A549 (cell line): ENCODE measurements around the gene NIP7. TPM values are rescaled to one million over a fixed set of nuclear protein-coding genes. Genes with fewer than 3 reads are reported as not detected.
A peak's percentile ranks its signal among the peaks of the same experiment; 100 is the strongest.

ENCODE experiments used
- ATAC-seq, 2 experiments: fragments of 200-7000 bp in 1 of 2; fragments of >200 bp in 1 of 2; cut with Nextera tagmentation in 1 of 2; cut with Tn5 transposase in 1 of 2; 3 replicates each; pipeline versions ENCODE4 v1.8.0 to v1.9.1; 2018 to 2020; ENCODE audit warnings: mild to moderate bottlenecking in 1 of 2, moderate library complexity in 1 of 2
- CTCF ChIA-PET: fragments of 300-600 bp; sonication (Branson Sonifier 250); formaldehyde crosslinking; extraction: SDS; loops from one replicate; lab custom pipeline; 2021; ENCODE audit warnings: antibody characterized with exemption, inconsistent platforms; lab: Yijun Ruan, JAX
- POLR2A ChIA-PET: fragments of 350-600 bp; formaldehyde crosslinking; extraction: SDS; loops from one replicate; lab custom pipeline; 2021; ENCODE audit warnings: antibody characterized with exemption, inconsistent platforms; lab: Yijun Ruan, JAX
- DNase-seq, 2 experiments: peaks; one replicate each; pipeline versions ENCODE4 v3.0.0 to v3.0.0-alpha.2; 2011 to 2016; ENCODE audit warnings: low read depth in 1 of 2, low spot score in 1 of 2
- FAIRE-seq: peaks from 2 replicates; lab custom pipeline; 2011; peaks lifted over from hg19 to GRCh38; lab: Jason Lieb, UNC
- H3K27ac ChIP-seq, 2 experiments: fragments of >200 bp; sonication (Bioruptor Twin); formaldehyde crosslinking; 3 replicates each; pipeline ENCODE4 v1.5.1; 2016 to 2017
- H3K4me1 ChIP-seq: fragments of >200 bp; sonication (Bioruptor Twin); formaldehyde crosslinking; 3 replicates; pipeline ENCODE4 v1.6.1; 2016
- H3K4me2 ChIP-seq: fragments of >200 bp; sonication (Bioruptor Twin); formaldehyde crosslinking; 3 replicates; pipeline ENCODE4 v1.6.1; 2016
- H3K4me3 ChIP-seq: fragments of >200 bp; sonication (Bioruptor Twin); formaldehyde crosslinking; 3 replicates; pipeline ENCODE4 v1.5.1; 2016
- H3K9me3 ChIP-seq: fragments of >200 bp; sonication (Bioruptor Twin); formaldehyde crosslinking; 3 replicates; pipeline ENCODE4 v1.6.1; 2016
- ATOH8 ChIP-seq: fragments of 250-450 bp; sonication (Bioruptor Pico); IDR thresholded peaks from 2 replicates; pipeline ENCODE4 v1.5.0; 2020; ENCODE audit warnings: low read depth, mild to moderate bottlenecking, moderate library complexity
- CHD2 ChIP-seq: fragments of 150-350 bp; IDR thresholded peaks from 2 replicates; pipeline ENCODE4 v1.6.1; 2014; ENCODE audit warnings: low read length; ENCODE audit not compliant: partially characterized antibody
- EHF ChIP-seq: fragments of 250-450 bp; sonication (Bioruptor Pico); IDR thresholded peaks from 2 replicates; pipeline ENCODE4 v1.5.0; 2020; ENCODE audit warnings: mild to moderate bottlenecking
- EHMT2 ChIP-seq: fragments of 200-600 bp; sonication (generic); IDR thresholded peaks from 2 replicates; pipeline ENCODE4 v1.6.1; 2016; ENCODE audit warnings: antibody characterized with exemption, low read depth, mild to moderate bottlenecking, moderate library complexity
- HOXA7 ChIP-seq: fragments of 250-450 bp; sonication (Bioruptor Pico); IDR thresholded peaks from 2 replicates; pipeline ENCODE4 v1.5.0; 2020; ENCODE audit warnings: mild to moderate bottlenecking, moderate library complexity
- MAZ ChIP-seq: fragments of 150-350 bp; IDR thresholded peaks from 2 replicates; pipeline ENCODE4 v1.6.1; 2014; ENCODE audit warnings: antibody characterized with exemption, low read depth, low read length, borderline replicate concordance
- MYC ChIP-seq: IDR thresholded peaks from 2 replicates; pipeline ENCODE4 v1.6.1; 2012; ENCODE audit warnings: mild to moderate bottlenecking, inconsistent platforms, low read length, improper control_type of control experiment, borderline replicate concordance
- NPAS2 ChIP-seq: fragments of 250-450 bp; sonication (Bioruptor Pico); IDR thresholded peaks from 2 replicates; pipeline ENCODE4 v1.8.0; 2022; ENCODE audit warnings: mild to moderate bottlenecking, moderate library complexity, borderline replicate concordance
- PHF8 ChIP-seq: fragments of 200-600 bp; sonication (generic); IDR thresholded peaks from 2 replicates; pipeline ENCODE4 v1.6.1; 2016; ENCODE audit warnings: low read depth, mild to moderate bottlenecking, antibody characterized with exemption, moderate library complexity, borderline replicate concordance
- RAD21 ChIP-seq, 2 experiments: fragments of >200 bp in 1 of 2; sonication (Bioruptor Twin) in 1 of 2; formaldehyde crosslinking in 1 of 2; IDR thresholded peaks in 1 of 2; conservative IDR thresholded peaks in 1 of 2; 2 replicates in 1 of 2; 3 replicates in 1 of 2; pipeline ENCODE4 v1.6.1; 2012 to 2018; ENCODE audit warnings: inconsistent platforms in 1 of 2
- RARB ChIP-seq: fragments of 250-450 bp; sonication (Bioruptor Pico); IDR thresholded peaks from 2 replicates; pipeline ENCODE4 v1.8.0; 2021; ENCODE audit warnings: mild to moderate bottlenecking, moderate library complexity
- RCOR1 ChIP-seq: fragments of 150-350 bp; IDR thresholded peaks from 2 replicates; pipeline ENCODE4 v1.6.1; 2014; ENCODE audit warnings: antibody characterized with exemption, low read length, low read depth
- REST ChIP-seq: fragments of 200-600 bp; sonication (generic); IDR thresholded peaks from 2 replicates; pipeline ENCODE4 v1.6.1; 2016; ENCODE audit warnings: antibody characterized with exemption, mild to moderate bottlenecking, moderate library complexity
- RNF2 ChIP-seq: fragments of 200-600 bp; sonication (generic); IDR thresholded peaks from 2 replicates; pipeline ENCODE4 v1.6.1; 2016; ENCODE audit warnings: low read depth, mild to moderate bottlenecking, antibody characterized with exemption, moderate library complexity, borderline replicate concordance
- SMC3 ChIP-seq: fragments of >200 bp; sonication (Bioruptor Twin); formaldehyde crosslinking; IDR thresholded peaks from 3 replicates; pipeline ENCODE4 v1.6.1; 2018; ENCODE audit warnings: inconsistent platforms
- TP53 ChIP-seq: fragments of 250-450 bp; sonication (Bioruptor Pico); IDR thresholded peaks from 2 replicates; pipeline ENCODE4 v1.5.0; 2021; ENCODE audit warnings: mild to moderate bottlenecking, moderate library complexity
- ZNF302 ChIP-seq: fragments of 250-450 bp; sonication (Bioruptor Pico); IDR thresholded peaks from 2 replicates; pipeline ENCODE4 v1.9.0; 2021; ENCODE audit warnings: inconsistent platforms, mild to moderate bottlenecking, moderate library complexity
- WGBS: methylation state at CpG from one replicate; pipeline ENCODE4 v1.1.6; 2017; ENCODE audit errors: missing lambda C conversion rate; 5-methylcytosine and 5-hydroxymethylcytosine counted together
- polyA plus RNA-seq, 4 experiments: library from polyadenylated mRNA; depleted of rRNA in 3 of 4; stranded (reverse); fragments of >200 nt; fragmentation: RNase III in 1 of 4; extraction: RNeasy Plus Mini Kit Qiagen cat#74134 plus additional on column Dnase treatment in 1 of 4; gene quantifications; 2 replicates in 3 of 4; 3 replicates in 1 of 4; pipeline ENCODE4 v1.2.3, GENCODE V29; 2011 to 2017
- TF ChIP-seq, protein P1 (sequence below): fragments of 150-350 bp; IDR thresholded peaks from 2 replicates; pipeline ENCODE4 v1.6.1; 2014; ENCODE audit warnings: low read depth, mild to moderate bottlenecking, low read length
- TF ChIP-seq, protein P2 (sequence below): IDR thresholded peaks from 2 replicates; pipeline ENCODE4 v1.6.1; 2012
- TF ChIP-seq, protein P3 (sequence below): fragments of 250-450 bp; sonication (Bioruptor Pico); IDR thresholded peaks from 2 replicates; pipeline ENCODE4 v1.5.0; 2021; ENCODE audit warnings: mild to moderate bottlenecking, moderate library complexity, borderline replicate concordance

Gene NIP7
- polyA plus RNA-seq, 2 of the 4 experiments (the other 2 are of a cell fraction) = 23.0 to 55.9 TPM

- 56% methylated on average over 1 of the region's 1 CpG for WGBS
- CTCF ChIA-PET = interaction anchor here (1.1 to 3.2 kb wide), 5 partner anchors 8 to 368 kb away, joined by 3 to 20 read pairs (median 3); partner anchors contain the start of gene NOB1
- H3K4me1 ChIP-seq = peaks cover 17% of the 10 kb centered on the region; the same call in 2 of the 3 replicates
- FAIRE-seq (no peak), DNase-seq (no peak), ATAC-seq (no peak; a peak in 1 of 6 replicates)
- H3K4me3 ChIP-seq = peak overlapping the region; percentile 92; the same call in 1 of the 3 replicates
- H3K27ac ChIP-seq = peak overlapping the region in 1 of 2 experiments; percentile 94; a peak in 3 of 6 replicates
- no peak for TF ChIP-seq REST
- TF ChIP-seq SMC3 = no peak
- TF ChIP-seq RNF2 = no peak
- no peak for TF ChIP-seq EHF (CRISPR knock-in tag)
- TF ChIP-seq PHF8 = no peak
- no peak for TF ChIP-seq RAD21 (conservative IDR thresholded peaks at IDR 0.05 in 1 of 2, IDR thresholded peaks at IDR 0.05 in 1 of 2)
- no peak for TF ChIP-seq RARB (CRISPR knock-in tag)
- TF ChIP-seq EHMT2 = no peak
- TF ChIP-seq, protein P1, sequence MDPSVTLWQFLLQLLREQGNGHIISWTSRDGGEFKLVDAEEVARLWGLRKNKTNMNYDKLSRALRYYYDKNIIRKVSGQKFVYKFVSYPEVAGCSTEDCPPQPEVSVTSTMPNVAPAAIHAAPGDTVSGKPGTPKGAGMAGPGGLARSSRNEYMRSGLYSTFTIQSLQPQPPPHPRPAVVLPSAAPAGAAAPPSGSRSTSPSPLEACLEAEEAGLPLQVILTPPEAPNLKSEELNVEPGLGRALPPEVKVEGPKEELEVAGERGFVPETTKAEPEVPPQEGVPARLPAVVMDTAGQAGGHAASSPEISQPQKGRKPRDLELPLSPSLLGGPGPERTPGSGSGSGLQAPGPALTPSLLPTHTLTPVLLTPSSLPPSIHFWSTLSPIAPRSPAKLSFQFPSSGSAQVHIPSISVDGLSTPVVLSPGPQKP = no peak
- no peak for TF ChIP-seq HOXA7 (CRISPR knock-in tag)
- no peak for TF ChIP-seq MAZ
- no peak for TF ChIP-seq ZNF302 (CRISPR knock-in tag)
- TF ChIP-seq, protein P2, sequence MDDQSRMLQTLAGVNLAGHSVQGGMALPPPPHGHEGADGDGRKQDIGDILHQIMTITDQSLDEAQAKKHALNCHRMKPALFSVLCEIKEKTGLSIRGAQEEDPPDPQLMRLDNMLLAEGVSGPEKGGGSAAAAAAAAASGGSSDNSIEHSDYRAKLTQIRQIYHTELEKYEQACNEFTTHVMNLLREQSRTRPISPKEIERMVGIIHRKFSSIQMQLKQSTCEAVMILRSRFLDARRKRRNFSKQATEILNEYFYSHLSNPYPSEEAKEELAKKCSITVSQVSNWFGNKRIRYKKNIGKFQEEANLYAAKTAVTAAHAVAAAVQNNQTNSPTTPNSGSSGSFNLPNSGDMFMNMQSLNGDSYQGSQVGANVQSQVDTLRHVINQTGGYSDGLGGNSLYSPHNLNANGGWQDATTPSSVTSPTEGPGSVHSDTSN = no peak
- no peak for TF ChIP-seq ATOH8
- TF ChIP-seq NPAS2 (CRISPR knock-in tag) = no peak
- no peak for TF ChIP-seq RCOR1
- TF ChIP-seq TP53 = no peak
- no peak for TF ChIP-seq CHD2
- TF ChIP-seq, protein P3, sequence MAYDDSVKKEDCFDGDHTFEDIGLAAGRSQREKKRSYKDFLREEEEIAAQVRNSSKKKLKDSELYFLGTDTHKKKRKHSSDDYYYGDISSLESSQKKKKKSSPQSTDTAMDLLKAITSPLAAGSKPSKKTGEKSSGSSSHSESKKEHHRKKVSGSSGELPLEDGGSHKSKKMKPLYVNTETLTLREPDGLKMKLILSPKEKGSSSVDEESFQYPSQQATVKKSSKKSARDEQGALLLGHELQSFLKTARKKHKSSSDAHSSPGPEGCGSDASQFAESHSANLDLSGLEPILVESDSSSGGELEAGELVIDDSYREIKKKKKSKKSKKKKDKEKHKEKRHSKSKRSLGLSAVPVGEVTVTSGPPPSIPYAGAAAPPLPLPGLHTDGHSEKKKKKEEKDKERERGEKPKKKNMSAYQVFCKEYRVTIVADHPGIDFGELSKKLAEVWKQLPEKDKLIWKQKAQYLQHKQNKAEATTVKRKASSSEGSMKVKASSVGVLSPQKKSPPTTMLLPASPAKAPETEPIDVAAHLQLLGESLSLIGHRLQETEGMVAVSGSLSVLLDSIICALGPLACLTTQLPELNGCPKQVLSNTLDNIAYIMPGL (CRISPR knock-in tag) = no peak
- TF ChIP-seq MYC = no peak
- peak overlapping the region; percentile 52 for H3K4me2 ChIP-seq
- no peaks in the 10 kb centered on the region for H3K9me3 ChIP-seq
- POLR2A ChIA-PET = no interaction called here
Observed at GRCh38 chr16:69386596-69386995, 47.0 kb downstream of the NIP7 start.

Other genes starting within 250 kb of the NIP7 start
- 9.1 and 11.1 TPM in 2 replicates for gene HAS3, start 234.1 kb upstream of the NIP7 start, polyA plus RNA-seq (2011; rRNA removed)
- gene HAS3, start 234.1 kb upstream of the NIP7 start, polyA plus RNA-seq (2017; fragmentation: RNase III; extraction: RNeasy Plus Mini Kit Qiagen cat#74134 plus additional on column Dnase treatment) = 12.4 to 18.6 TPM (median 14.1 TPM) in 3 replicates
- gene CHTF8, start 207.2 kb upstream of the NIP7 start, polyA plus RNA-seq (2011; rRNA removed) = 81.6 and 113 TPM in 2 replicates
- gene CHTF8, start 207.2 kb upstream of the NIP7 start, polyA plus RNA-seq (2017; fragmentation: RNase III; extraction: RNeasy Plus Mini Kit Qiagen cat#74134 plus additional on column Dnase treatment) = 72.5 to 82.7 TPM (median 78.7 TPM) in 3 replicates
- 118 TPM in 2 replicates for gene UTP4, start 207.1 kb upstream of the NIP7 start, polyA plus RNA-seq (2011; rRNA removed)
- gene UTP4, start 207.1 kb upstream of the NIP7 start, polyA plus RNA-seq (2017; fragmentation: RNase III; extraction: RNeasy Plus Mini Kit Qiagen cat#74134 plus additional on column Dnase treatment) = 77.1 to 87.3 TPM (median 78.8 TPM) in 3 replicates
- gene SNTB2, start 152.6 kb upstream of the NIP7 start, polyA plus RNA-seq (2011; rRNA removed) = 19.2 and 20.8 TPM in 2 replicates
- 7.4 to 8.4 TPM (median 7.8 TPM) in 3 replicates for gene SNTB2, start 152.6 kb upstream of the NIP7 start, polyA plus RNA-seq (2017; fragmentation: RNase III; extraction: RNeasy Plus Mini Kit Qiagen cat#74134 plus additional on column Dnase treatment)
- 12.9 and 18.2 TPM in 2 replicates for gene VPS4A, start 28.4 kb upstream of the NIP7 start, polyA plus RNA-seq (2011; rRNA removed)
- gene VPS4A, start 28.4 kb upstream of the NIP7 start, polyA plus RNA-seq (2017; fragmentation: RNase III; extraction: RNeasy Plus Mini Kit Qiagen cat#74134 plus additional on column Dnase treatment) = 25.5 to 28.1 TPM (median 26.7 TPM) in 3 replicates
- gene PDF, start 9.2 kb upstream of the NIP7 start, polyA plus RNA-seq (2011; rRNA removed) = 10.0 and 16.1 TPM in 2 replicates
- 27.6 to 29.1 TPM (median 27.9 TPM) in 3 replicates for gene PDF, start 9.2 kb upstream of the NIP7 start, polyA plus RNA-seq (2017; fragmentation: RNase III; extraction: RNeasy Plus Mini Kit Qiagen cat#74134 plus additional on column Dnase treatment)
- 24.3 and 31.8 TPM in 2 replicates for gene COG8, start 208 bp upstream of the NIP7 start, polyA plus RNA-seq (2011; rRNA removed)
- gene COG8, start 208 bp upstream of the NIP7 start, polyA plus RNA-seq (2017; fragmentation: RNase III; extraction: RNeasy Plus Mini Kit Qiagen cat#74134 plus additional on column Dnase treatment) = 20.5 to 21.4 TPM (median 21.4 TPM) in 3 replicates
- gene TMED6, start 12.0 kb downstream of the NIP7 start, polyA plus RNA-seq (2011; rRNA removed) = 0.12 TPM in 1 of 2 replicates, not detected in the other
- gene TMED6, start 12.0 kb downstream of the NIP7 start, polyA plus RNA-seq (2017; fragmentation: RNase III; extraction: RNeasy Plus Mini Kit Qiagen cat#74134 plus additional on column Dnase treatment) = 0.19 to 0.44 TPM (median 0.20 TPM) in 3 replicates
- gene TERF2, start 46.2 kb downstream of the NIP7 start, polyA plus RNA-seq (2011; rRNA removed) = 27.3 and 29.0 TPM in 2 replicates
- gene TERF2, start 46.2 kb downstream of the NIP7 start, polyA plus RNA-seq (2017; fragmentation: RNase III; extraction: RNeasy Plus Mini Kit Qiagen cat#74134 plus additional on column Dnase treatment) = 25.2 to 30.6 TPM (median 30.3 TPM) in 3 replicates
- gene CYB5B, start 84.8 kb downstream of the NIP7 start, polyA plus RNA-seq (2011; rRNA removed) = 477 and 583 TPM in 2 replicates
- 159 to 248 TPM (median 217 TPM) in 3 replicates for gene CYB5B, start 84.8 kb downstream of the NIP7 start, polyA plus RNA-seq (2017; fragmentation: RNase III; extraction: RNeasy Plus Mini Kit Qiagen cat#74134 plus additional on column Dnase treatment)
- gene NFAT5, start 226.2 kb downstream of the NIP7 start, polyA plus RNA-seq (2011; rRNA removed) = 45.1 and 48.3 TPM in 2 replicates
- gene NFAT5, start 226.2 kb downstream of the NIP7 start, polyA plus RNA-seq (2017; fragmentation: RNase III; extraction: RNeasy Plus Mini Kit Qiagen cat#74134 plus additional on column Dnase treatment) = 8.2 to 9.5 TPM (median 8.3 TPM) in 3 replicates